Astrocyte (in vitro differentiated cells and primary cell): Measurements from ENCODE around the gene MAPK10. TPM values are rescaled to one million over a fixed set of nuclear protein-coding genes. Genes with fewer than 3 reads are reported as not detected.
"Not testable (repeated sequence)": the region's sequence is repeated elsewhere in the genome, so short reads cannot be mapped to it uniquely, and the experiment has no call there.

Source experiments
- DNase-seq: peaks from one replicate; pipeline ENCODE4 v3.0.0-alpha.2; 2010; ENCODE audit warnings: low read depth
- FAIRE-seq: peaks from 2 replicates; lab custom pipeline; 2011; peaks lifted over from hg19 to GRCh38; lab: Jason Lieb, UNC
- H2AFZ ChIP-seq: 2 replicates; pipeline ENCODE4 v1.6.0; 2012; ENCODE audit warnings: low read depth, low read length, inconsistent platforms
- H3K27ac ChIP-seq: 2 replicates; pipeline ENCODE4 v1.5.1; 2011; ENCODE audit warnings: low read depth, low read length, inconsistent platforms
- H3K27me3 ChIP-seq: 2 replicates; pipeline ENCODE4 v1.6.0; 2011; ENCODE audit warnings: low read length, inconsistent platforms; ENCODE audit not compliant: insufficient read depth
- H3K36me3 ChIP-seq: 2 replicates; pipeline ENCODE4 v1.5.1; 2011; ENCODE audit warnings: low read length, inconsistent platforms; ENCODE audit not compliant: insufficient read depth
- H3K4me1 ChIP-seq: 2 replicates; pipeline ENCODE4 v1.5.1; 2011; ENCODE audit warnings: low read length, inconsistent platforms; ENCODE audit not compliant: insufficient read depth
- H3K4me2 ChIP-seq: 2 replicates; pipeline ENCODE4 v1.6.0; 2012; ENCODE audit warnings: low read length, inconsistent platforms
- H3K4me3 ChIP-seq: 2 replicates; pipeline ENCODE4 v1.5.1; 2011; ENCODE audit warnings: low read depth, mild to moderate bottlenecking, low read length, inconsistent platforms; ENCODE audit not compliant: insufficient read depth
- H3K79me2 ChIP-seq: 2 replicates; pipeline ENCODE4 v1.6.0; 2012; ENCODE audit warnings: mild to moderate bottlenecking, low read length, inconsistent platforms; ENCODE audit not compliant: insufficient read depth
- H3K9ac ChIP-seq: 2 replicates; pipeline ENCODE4 v1.6.0; 2012; ENCODE audit warnings: mild to moderate bottlenecking, low read length, inconsistent platforms
- H3K9me3 ChIP-seq: 2 replicates; pipeline ENCODE4 v1.5.1; 2012; ENCODE audit warnings: low read depth, mild to moderate bottlenecking, low read length, inconsistent platforms; ENCODE audit not compliant: insufficient read depth
- H4K20me1 ChIP-seq: 2 replicates; pipeline ENCODE4 v1.6.0; 2012; ENCODE audit warnings: low read length, inconsistent platforms; ENCODE audit not compliant: insufficient read depth
- H3K27ac Mint-ChIP-seq: one replicate; pipeline ENCODE4 v1.8.0; 2021; ENCODE audit warnings: mild to moderate bottlenecking, mixed read lengths; ENCODE audit not compliant: unreplicated experiment
- H3K27me3 Mint-ChIP-seq: one replicate; pipeline ENCODE4 v1.8.0; 2021; ENCODE audit warnings: low read depth, mixed read lengths; ENCODE audit not compliant: unreplicated experiment
- H3K36me3 Mint-ChIP-seq: one replicate; pipeline ENCODE4 v1.8.0; 2021; ENCODE audit warnings: low read depth, mixed read lengths; ENCODE audit not compliant: unreplicated experiment
- H3K4me1 Mint-ChIP-seq: one replicate; pipeline ENCODE4 v1.8.0; 2021; ENCODE audit warnings: low read depth, mixed read lengths; ENCODE audit not compliant: unreplicated experiment
- H3K4me3 Mint-ChIP-seq: one replicate; pipeline ENCODE4 v1.8.0; 2021; ENCODE audit warnings: mild to moderate bottlenecking, moderate library complexity, mixed read lengths; ENCODE audit not compliant: unreplicated experiment
- H3K9me3 Mint-ChIP-seq: one replicate; pipeline ENCODE4 v1.8.0; 2021; ENCODE audit warnings: mild to moderate bottlenecking, mixed read lengths; ENCODE audit not compliant: unreplicated experiment
- EZH2 ChIP-seq: IDR thresholded peaks from 2 replicates; pipeline ENCODE4 v1.6.1; 2012; ENCODE audit warnings: mild to moderate bottlenecking, low read length, inconsistent platforms; ENCODE audit not compliant: insufficient read depth
- total RNA-seq: library from RNA; stranded (reverse); gene quantifications from 2 replicates; pipeline ENCODE4 v1.2.1, GENCODE V29; 2021
- TF ChIP-seq, protein P1 (sequence below): IDR thresholded peaks from 2 replicates; pipeline ENCODE4 v1.5.1; 2011; ENCODE audit warnings: low read depth, mild to moderate bottlenecking, inconsistent platforms, low read length, moderate library complexity; ENCODE audit not compliant: insufficient read depth

MAPK10 gene
- total RNA-seq, 1 donor from 2014 or later, result 7.5 TPM

- peak; percentile 94 for FAIRE-seq
- H3K9ac ChIP-seq, result peak overlapping the region; percentile 68
- H3K4me1 ChIP-seq, result peaks cover 33% of the 10 kb centered on the region
- H3K4me3 Mint-ChIP-seq, result peak overlapping the region; percentile 23
- H3K36me3 Mint-ChIP-seq, result no peaks in the 10 kb centered on the region
- H3K4me2 ChIP-seq, result peak overlapping the region; percentile 68
- H3K9me3 ChIP-seq, result no peaks in the 10 kb centered on the region
- peaks cover 17% of the 10 kb centered on the region for H3K4me1 Mint-ChIP-seq
- peak overlapping the region; percentile 72 for H3K27ac Mint-ChIP-seq
- H3K4me3 ChIP-seq, result no peak overlapping the region
- TF ChIP-seq EZH2, result no peak
- TF ChIP-seq, protein P1, sequence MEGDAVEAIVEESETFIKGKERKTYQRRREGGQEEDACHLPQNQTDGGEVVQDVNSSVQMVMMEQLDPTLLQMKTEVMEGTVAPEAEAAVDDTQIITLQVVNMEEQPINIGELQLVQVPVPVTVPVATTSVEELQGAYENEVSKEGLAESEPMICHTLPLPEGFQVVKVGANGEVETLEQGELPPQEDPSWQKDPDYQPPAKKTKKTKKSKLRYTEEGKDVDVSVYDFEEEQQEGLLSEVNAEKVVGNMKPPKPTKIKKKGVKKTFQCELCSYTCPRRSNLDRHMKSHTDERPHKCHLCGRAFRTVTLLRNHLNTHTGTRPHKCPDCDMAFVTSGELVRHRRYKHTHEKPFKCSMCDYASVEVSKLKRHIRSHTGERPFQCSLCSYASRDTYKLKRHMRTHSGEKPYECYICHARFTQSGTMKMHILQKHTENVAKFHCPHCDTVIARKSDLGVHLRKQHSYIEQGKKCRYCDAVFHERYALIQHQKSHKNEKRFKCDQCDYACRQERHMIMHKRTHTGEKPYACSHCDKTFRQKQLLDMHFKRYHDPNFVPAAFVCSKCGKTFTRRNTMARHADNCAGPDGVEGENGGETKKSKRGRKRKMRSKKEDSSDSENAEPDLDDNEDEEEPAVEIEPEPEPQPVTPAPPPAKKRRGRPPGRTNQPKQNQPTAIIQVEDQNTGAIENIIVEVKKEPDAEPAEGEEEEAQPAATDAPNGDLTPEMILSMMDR, result no peak
- H3K27ac ChIP-seq, result peak overlapping the region; percentile 77
- H2AFZ ChIP-seq, result peak overlapping the region; percentile 26
- no peaks in the 10 kb centered on the region for H4K20me1 ChIP-seq
- no peaks in the 10 kb centered on the region for H3K36me3 ChIP-seq
- DNase-seq, result peak; percentile 95
- H3K79me2 ChIP-seq, result no peaks in the 10 kb centered on the region
- H3K9me3 Mint-ChIP-seq, result no peaks in the 10 kb centered on the region
- H3K27me3 Mint-ChIP-seq, result no peaks in the 10 kb centered on the region
- no peaks in the 10 kb centered on the region for H3K27me3 ChIP-seq
Observed at GRCh38 chr4:86032476-86033022, 327.3 kb downstream of the MAPK10 start.

DNA sequence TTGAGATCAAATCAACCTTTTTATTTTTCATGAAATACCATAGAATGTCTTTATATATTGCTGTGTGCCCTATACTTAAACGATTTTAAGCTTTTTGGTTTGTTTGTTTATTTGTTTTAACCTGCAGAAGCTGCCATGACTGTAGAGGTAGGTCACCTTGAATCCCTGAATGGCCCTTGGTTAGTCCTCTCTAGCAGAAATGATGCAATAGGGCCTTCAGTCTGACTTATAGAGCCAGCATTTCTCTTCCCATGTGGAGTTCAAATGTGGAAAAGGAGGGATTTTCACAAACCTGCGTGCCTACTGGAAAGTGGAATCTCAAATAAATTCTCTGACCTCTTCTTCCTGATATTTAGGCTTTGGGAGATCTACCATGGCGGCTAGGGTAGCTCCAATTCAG is 327.9 kb downstream of the MAPK10 start:
- no peaks in the 10 kb centered on the region for H3K79me2 ChIP-seq
- no peak overlapping the region for H3K4me3 ChIP-seq
- no peak overlapping the region for H2AFZ ChIP-seq
- H3K9me3 ChIP-seq, result no peaks in the 10 kb centered on the region
- FAIRE-seq, result no peak
- Mint-ChIP-seq H3K4me3 (no peak overlapping the region), H3K36me3 (no peaks in the 10 kb centered on the region), H3K4me1 (peaks cover 17% of the 10 kb centered on the region), H3K27me3 (no peaks in the 10 kb centered on the region), H3K27ac (peak overlapping the region; percentile 72), H3K9me3 (no peaks in the 10 kb centered on the region)
- DNase-seq, result no peak
- peaks cover 27% of the 10 kb centered on the region for H3K4me1 ChIP-seq
- H4K20me1 ChIP-seq, result no peaks in the 10 kb centered on the region
- H3K27ac ChIP-seq, result no peak overlapping the region
- no peak overlapping the region for H3K9ac ChIP-seq
- H3K36me3 ChIP-seq, result no peaks in the 10 kb centered on the region
- H3K4me2 ChIP-seq, result peak overlapping the region; percentile 68
- TF ChIP-seq, protein P1, result no peak
- no peak for TF ChIP-seq EZH2
- H3K27me3 ChIP-seq, result no peaks in the 10 kb centered on the region

- no peaks in the 10 kb centered on the region for H3K36me3 Mint-ChIP-seq
- H3K4me3 Mint-ChIP-seq, result no peak overlapping the region
- no peaks in the 10 kb centered on the region for H3K27me3 Mint-ChIP-seq
- no peak for DNase-seq
- no peak overlapping the region for H3K27ac ChIP-seq
- TF ChIP-seq EZH2, result no peak
- TF ChIP-seq, protein P1, result no peak
- no peaks in the 10 kb centered on the region for H4K20me1 ChIP-seq
- H3K4me1 Mint-ChIP-seq, result peaks cover 3% of the 10 kb centered on the region
- no peaks in the 10 kb centered on the region for H3K9me3 Mint-ChIP-seq
- H3K9ac ChIP-seq, result no peak overlapping the region
- H3K9me3 ChIP-seq, result no peaks in the 10 kb centered on the region
- H3K27me3 ChIP-seq, result no peaks in the 10 kb centered on the region
- no peak overlapping the region for H2AFZ ChIP-seq
- no peak overlapping the region for H3K27ac Mint-ChIP-seq
- no peak for FAIRE-seq
- no peaks in the 10 kb centered on the region for H3K4me1 ChIP-seq
- no peaks in the 10 kb centered on the region for H3K36me3 ChIP-seq
- H3K4me3 ChIP-seq, result no peak overlapping the region
- H3K79me2 ChIP-seq, result no peaks in the 10 kb centered on the region
- H3K4me2 ChIP-seq, result no peak overlapping the region
Observed at GRCh38 chr4:86026720-86027119, 333.1 kb downstream of the MAPK10 start.

DNA sequence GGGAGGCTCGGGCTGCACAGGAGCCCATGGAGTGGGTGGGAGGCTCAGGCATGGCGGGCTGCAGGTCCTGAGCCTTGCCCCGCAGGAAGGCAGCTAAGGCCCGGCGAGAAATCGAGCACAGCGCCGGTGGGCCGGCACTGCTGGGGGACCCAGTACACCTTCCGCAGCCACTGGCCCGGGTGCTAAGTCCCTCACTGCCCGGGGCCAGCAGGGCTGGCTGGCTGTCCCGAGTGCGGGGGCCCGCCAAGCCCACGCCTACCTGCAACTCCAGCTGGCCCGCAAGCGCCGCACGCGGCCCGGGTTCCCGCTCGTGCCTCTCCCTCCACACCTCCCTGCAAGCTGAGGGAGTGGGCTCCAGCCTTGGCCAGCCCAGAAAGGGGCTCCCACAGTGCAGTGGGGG is 338.2 kb downstream of the MAPK10 start:
- not testable (repeated sequence) for H3K36me3 ChIP-seq, H3K27ac ChIP-seq, H3K27me3 ChIP-seq, H3K9ac ChIP-seq, H3K36me3 Mint-ChIP-seq, H3K4me3 Mint-ChIP-seq, H3K9me3 ChIP-seq, H4K20me1 ChIP-seq, H3K4me2 ChIP-seq, H3K79me2 ChIP-seq, H3K4me3 ChIP-seq, H3K4me1 ChIP-seq, H3K27me3 Mint-ChIP-seq, H2AFZ ChIP-seq, H3K27ac Mint-ChIP-seq, H3K4me1 Mint-ChIP-seq, H3K9me3 Mint-ChIP-seq, FAIRE-seq, DNase-seq
